OCI-LY1 (cell line): ENCODE results near the gene SRSF1.

ENCODE experiments used
- H2AFZ ChIP-seq: fragments of 200-600 bp; sonication (generic), shearing (Covaris generic); 2 replicates; pipeline ENCODE4 v1.6.0; 2014; ENCODE audit warnings: antibody characterized with exemption, mild to moderate bottlenecking, low read length
- H3F3A ChIP-seq: fragments of 200-600 bp; sonication (generic), shearing (Covaris generic); 2 replicates; pipeline ENCODE4 v1.6.0; 2014; ENCODE audit warnings: mild to moderate bottlenecking, antibody characterized with exemption, low read length, moderate library complexity; ENCODE audit not compliant: insufficient read depth
- H3K27ac ChIP-seq: fragments of 200-600 bp; sonication (generic); 2 replicates; pipeline ENCODE4 v1.5.1; 2014; ENCODE audit warnings: low read length, mixed run types, mild to moderate bottlenecking, low read depth; ENCODE audit not compliant: poor library complexity, severe bottlenecking
- H3K27me3 ChIP-seq: fragments of 200-600 bp; sonication (generic); 2 replicates; pipeline ENCODE4 v1.6.0; 2014; ENCODE audit warnings: antibody characterized with exemption, mild to moderate bottlenecking, low read length, moderate library complexity; ENCODE audit not compliant: insufficient read depth
- H3K36me3 ChIP-seq: fragments of 200-600 bp; sonication (generic); 2 replicates; pipeline ENCODE4 v1.6.1; 2014; ENCODE audit warnings: mild to moderate bottlenecking, antibody characterized with exemption, low read length, moderate library complexity, mixed read lengths; ENCODE audit not compliant: insufficient read depth
- H3K4me1 ChIP-seq: fragments of 200-600 bp; sonication (generic); 2 replicates; pipeline ENCODE4 v1.5.1; 2014; ENCODE audit warnings: mild to moderate bottlenecking, low read length, moderate library complexity; ENCODE audit not compliant: insufficient read depth, severe bottlenecking
- H3K4me2 ChIP-seq: fragments of 200-600 bp; sonication (generic), shearing (Covaris generic); 2 replicates; pipeline ENCODE4 v1.6.1; 2014; ENCODE audit warnings: low read length
- H3K4me3 ChIP-seq: fragments of 200-600 bp; sonication (generic); 2 replicates; pipeline ENCODE4 v1.5.1; 2014; ENCODE audit warnings: low read length, low read depth, mild to moderate bottlenecking, mixed read lengths; ENCODE audit not compliant: poor library complexity, severe bottlenecking
- H3K79me2 ChIP-seq: fragments of 200-600 bp; shearing (Covaris generic); 2 replicates; pipeline ENCODE4 v1.6.1; 2016; ENCODE audit warnings: mixed run types, low read length, mixed read lengths; ENCODE audit not compliant: insufficient read depth
- H3K9ac ChIP-seq: fragments of 200-600 bp; sonication (generic), shearing (Covaris generic); 2 replicates; pipeline ENCODE4 v1.6.1; 2014; ENCODE audit warnings: mild to moderate bottlenecking, low read length, mixed read lengths
- H3K9me2 ChIP-seq: fragments of 200-600 bp; sonication (generic), shearing (Covaris generic); 2 replicates; pipeline ENCODE4 v1.6.1; 2014; ENCODE audit warnings: low read depth, mild to moderate bottlenecking, low read length, mixed read lengths
- H3K9me3 ChIP-seq: fragments of 200-600 bp; shearing (Covaris generic); 2 replicates; pipeline ENCODE4 v1.6.1; 2014; ENCODE audit warnings: low read length, mixed read lengths
- H4K20me1 ChIP-seq: fragments of 200-600 bp; sonication (generic), shearing (Covaris generic); 2 replicates; pipeline ENCODE4 v1.6.0; 2016; ENCODE audit warnings: mild to moderate bottlenecking, low read length; ENCODE audit not compliant: insufficient read depth
- CTCF ChIP-seq: fragments of 200-600 bp; sonication (generic), shearing (Covaris generic); IDR thresholded peaks from 2 replicates; pipeline ENCODE4 v1.5.1; 2017; ENCODE audit warnings: mild to moderate bottlenecking, antibody characterized with exemption, low read length, moderate library complexity, mixed read lengths
- EZH2 ChIP-seq: fragments of 200-600 bp; sonication (generic), shearing (Covaris generic); IDR thresholded peaks from 2 replicates; pipeline ENCODE4 v1.8.0; 2017; ENCODE audit warnings: borderline replicate concordance, mixed run types, mild to moderate bottlenecking, antibody characterized with exemption, low read length, moderate library complexity, mixed read lengths

SRSF1 gene

GRCh38 chr17:57986841-57987580, 20.0 kb downstream of the SRSF1 start:
- Histone ChIP-seq H2AFZ (no peak overlapping the region), H3K79me2 (peaks cover 22% of the 10 kb centered on the region)

GRCh38 chr17:57985675-57985974, 21.4 kb downstream of the SRSF1 start:
- no peak for TF ChIP-seq CTCF
- no peak for TF ChIP-seq EZH2
- Histone ChIP-seq H4K20me1 (0 out of 2 replicates have a peak, but pooled peaks cover 2% of the 10 kb centered on the region), H3F3A (peaks cover 5% of the 10 kb centered on the region; the same call in 1 of the 2 replicates), H3K9ac (no peak overlapping the region), H3K4me1 (peaks cover 35% of the 10 kb centered on the region), H2AFZ (no peak overlapping the region), H3K9me2 (no peaks in the 10 kb centered on the region), H3K27ac (no peak overlapping the region), H3K79me2 (peaks cover 22% of the 10 kb centered on the region), H3K4me3 (no peak overlapping the region), H3K36me3 (peaks cover 43% of the 10 kb centered on the region), H3K27me3 (no peaks in the 10 kb centered on the region), H3K4me2 (peak overlapping the region; percentile 12; the same call in 1 of the 2 replicates), H3K9me3 (no peaks in the 10 kb centered on the region)

More at GRCh38 chr17:57986841-57987580, 20.0 kb downstream of the SRSF1 start:
- H4K20me1 ChIP-seq = no peaks in the 10 kb centered on the region
- H3F3A ChIP-seq = peaks cover 13% of the 10 kb centered on the region; the same call in 1 of the 2 replicates
- peak overlapping the region; percentile 96 for H3K4me2 ChIP-seq
- H3K27ac ChIP-seq = no peak overlapping the region
- peaks cover 35% of the 10 kb centered on the region for H3K4me1 ChIP-seq
- peak overlapping the region; percentile 78 for H3K4me3 ChIP-seq
- no peaks in the 10 kb centered on the region for H3K27me3 ChIP-seq
- H3K9me2 ChIP-seq = no peaks in the 10 kb centered on the region
- TF ChIP-seq CTCF = no peak
- no peak for TF ChIP-seq EZH2
- H3K9ac ChIP-seq = peak overlapping the region; percentile 77
- H3K36me3 ChIP-seq = peaks cover 31% of the 10 kb centered on the region
- H3K9me3 ChIP-seq = no peaks in the 10 kb centered on the region

- no peaks in the 10 kb centered on the region for H3K9me2 ChIP-seq
- H3K9me3 ChIP-seq = no peaks in the 10 kb centered on the region
- no peak overlapping the region for H3K9ac ChIP-seq
- H3K79me2 ChIP-seq = peaks cover 22% of the 10 kb centered on the region
- no peak overlapping the region for H3K27ac ChIP-seq
- peak overlapping the region; percentile 12; the same call in 1 of the 2 replicates for H3K4me2 ChIP-seq
- peaks cover 5% of the 10 kb centered on the region; the same call in 1 of the 2 replicates for H3F3A ChIP-seq
- H3K4me3 ChIP-seq = no peak overlapping the region
- H4K20me1 ChIP-seq = 0 out of 2 replicates have a peak, but pooled peaks cover 2% of the 10 kb centered on the region
- peaks cover 35% of the 10 kb centered on the region for H3K4me1 ChIP-seq
- H3K36me3 ChIP-seq = peaks cover 48% of the 10 kb centered on the region
- TF ChIP-seq EZH2 = no peak
- TF ChIP-seq CTCF = no peak
- H2AFZ ChIP-seq = no peak overlapping the region
- no peaks in the 10 kb centered on the region for H3K27me3 ChIP-seq
Measured at GRCh38 chr17:57984936-57985674, 21.9 kb downstream of the SRSF1 start.
